Thoracic aorta (tissue), 2 donors: ENCODE measurements around the gene LMO7. TPM values are rescaled to one million over a fixed set of nuclear protein-coding genes. Genes with fewer than 3 reads are reported as not detected.
A peak's percentile ranks its signal among the peaks of the same experiment; 100 is the strongest.

Source experiments
- ATAC-seq: fragments of 150-250 bp; one replicate; pipeline ENCODE4 v1.8.0; 2017; ENCODE audit warnings: low read depth; ENCODE audit not compliant: insufficient number of reproducible peaks, low FRiP score
- DNase-seq: peaks from one replicate; pipeline ENCODE4 v3.0.0-alpha.2; 2020; ENCODE audit warnings: low spot score
- H3K27ac ChIP-seq, 2 donors: fragments of 200-600 bp; sonication (generic); 1 replicate in 1 of 2; 2 replicates in 1 of 2; pipeline ENCODE4 v1.5.1; 2016; ENCODE audit warnings: mild to moderate bottlenecking in 2 of 2, moderate library complexity in 2 of 2
- H3K27me3 ChIP-seq: fragments of 200-600 bp; sonication (generic); replicated peaks from 2 replicates; pipeline ENCODE4 v1.6.0; 2016; ENCODE audit warnings: mild to moderate bottlenecking; ENCODE audit not compliant: insufficient read depth
- H3K36me3 ChIP-seq: fragments of 200-600 bp; sonication (generic); one replicate; pipeline ENCODE4 v1.5.1; 2016
- H3K4me1 ChIP-seq, 2 donors: fragments of 200-600 bp; sonication (generic); 1 replicate in 1 of 2; 2 replicates in 1 of 2; pipeline versions ENCODE4 v1.5.1 to v1.6.0; 2016; ENCODE audit warnings: low read depth in 2 of 2, mild to moderate bottlenecking in 1 of 2; ENCODE audit not compliant: control insufficient read depth in 1 of 2
- H3K4me3 ChIP-seq: fragments of 200-600 bp; sonication (generic); 2 replicates; pipeline ENCODE4 v1.5.1; 2016; ENCODE audit warnings: mild to moderate bottlenecking
- H3K9me3 ChIP-seq: fragments of 200-600 bp; sonication (generic); 2 replicates; pipeline ENCODE4 v1.5.1; 2016
- CTCF ChIP-seq: fragments of 200-600 bp; sonication (generic); IDR thresholded peaks from one replicate; pipeline ENCODE4 v1.5.1; 2019; ENCODE audit warnings: antibody characterized with exemption
- total RNA-seq, 2 donors: library from RNA; depleted of rRNA; stranded (reverse); fragments of >200 nt; gene quantifications; one replicate each; pipeline versions ENCODE4 v1.1.0 to v1.2.3, GENCODE V29; 2016

Gene LMO7
- total RNA-seq = 10 to 100 TPM; 76.3 to 89.9 TPM

- TF ChIP-seq CTCF = no peak
- Histone ChIP-seq H3K36me3 (no peaks in the 10 kb centered on the region), H3K27ac (peak within 1 kb of the TSS; percentile 67 to 78), H3K4me1 (peaks cover 3 to 8% of the 10 kb centered on the region in 2 donors), H3K27me3 (no peaks in the 10 kb centered on the region), H3K4me3 (peak within 1 kb of the TSS; percentile 72), H3K9me3 (no peaks in the 10 kb centered on the region)
- ATAC-seq (peak; percentile 59), DNase-seq (no peak)
These were observed at the start of gene LMO7 for GRCh38 chr13:75635828-75636435. Gene LMO7, plus strand, starts transcription at chr13:75636330. Its CDS starts 328 bp downstream, at chr13:75636658.

- no peak for ATAC-seq
These were observed 48.5 kb upstream of the LMO7 start for GRCh38 chr13:75587679-75588078.

GRCh38 chr13:75596657-75597182 is 39.4 kb upstream of the LMO7 start:
- no peak for ATAC-seq

More at GRCh38 chr13:75587679-75588078, 48.5 kb upstream of the LMO7 start:
- H3K27ac ChIP-seq = no peak overlapping the region
- no peaks in the 10 kb centered on the region for H3K4me1 ChIP-seq
- H3K36me3 ChIP-seq = no peaks in the 10 kb centered on the region
- H3K9me3 ChIP-seq = peaks cover 10% of the 10 kb centered on the region
- H3K27me3 ChIP-seq = no peaks in the 10 kb centered on the region
- H3K4me3 ChIP-seq = no peak overlapping the region
- DNase-seq = no peak
- TF ChIP-seq CTCF = no peak

GRCh38 chr13:75600371-75600770 is 35.8 kb upstream of the LMO7 start:
- ATAC-seq = no peak
- Histone ChIP-seq H3K36me3 (no peaks in the 10 kb centered on the region), H3K4me3 (no peak overlapping the region), H3K9me3 (no peaks in the 10 kb centered on the region), H3K4me1 (no peaks in the 10 kb centered on the region), H3K27ac (no peak overlapping the region), H3K27me3 (no peaks in the 10 kb centered on the region)
- no peak for DNase-seq
- TF ChIP-seq CTCF = no peak

More at GRCh38 chr13:75596657-75597182, 39.4 kb upstream of the LMO7 start:
- Histone ChIP-seq H3K4me3 (no peak overlapping the region), H3K27ac (no peak overlapping the region), H3K27me3 (no peaks in the 10 kb centered on the region), H3K36me3 (no peaks in the 10 kb centered on the region), H3K4me1 (no peaks in the 10 kb centered on the region), H3K9me3 (no peaks in the 10 kb centered on the region)
- no peak for TF ChIP-seq CTCF
- DNase-seq = no peak

- H3K27ac ChIP-seq = no peak overlapping the region
- H3K4me1 ChIP-seq = no peaks in the 10 kb centered on the region
- no peak for TF ChIP-seq CTCF
- no peak overlapping the region for H3K4me3 ChIP-seq
- no peaks in the 10 kb centered on the region for H3K36me3 ChIP-seq
- H3K27me3 ChIP-seq = no peaks in the 10 kb centered on the region
- DNase-seq (no peak), ATAC-seq (no peak)
- no peaks in the 10 kb centered on the region for H3K9me3 ChIP-seq
These were observed 33.1 kb upstream of the LMO7 start for GRCh38 chr13:75603038-75603437.
